ENCODE measurements around the gene TRAFD1.

GRCh38 chr12:112108202-112109079 lies 16.9 kb upstream of the TRAFD1 start, which contains the start of gene NAA25:
- TF ChIP-seq CTCF (IDR thresholded peaks at IDR 0.05 in 4 of 5, conservative IDR thresholded peaks at IDR 0.05 in 1 of 5) (peak in 1 of 5 experiments; percentile 11), POLR2A (IDR thresholded peaks at IDR 0.05) (peak; percentile 56 to 73)
